CD4-positive, alpha-beta T cell (primary cell): ENCODE measurements around the gene KBTBD6. TPM values are rescaled to one million over a fixed set of nuclear protein-coding genes. Genes with fewer than 3 reads are reported as not detected.

Experiments used
- ATAC-seq: fragments of 200-7000 bp; cut with Tn5 transposase; one replicate; pipeline ENCODE4 v1.10.0; 2022; ENCODE audit warnings: mild to moderate bottlenecking; ENCODE audit not compliant: poor library complexity
- CTCF ChIA-PET: fragments of 350-600 bp; sonication (Branson Sonifier 250); formaldehyde crosslinking; loops from one replicate; lab custom pipeline; 2021; ENCODE audit warnings: antibody characterized with exemption, inconsistent platforms; lab: Charles Lee
- POLR2A ChIA-PET: fragments of 350-600 bp; sonication (Branson Sonifier 250); formaldehyde crosslinking; loops from one replicate; lab custom pipeline; 2021; ENCODE audit warnings: antibody characterized with exemption, inconsistent platforms; lab: Charles Lee
- DNase-seq, 14 experiments: peaks; one replicate each; pipeline ENCODE4 v3.0.0-alpha.2; 2013 to 2020; ENCODE audit warnings: mixed read lengths in 2 of 14
- H3K27ac ChIP-seq, 2 donors: one replicate each; pipeline versions ENCODE4 v1.5.1 to v1.7.0; 2013; ENCODE audit warnings: low read length in 2 of 2, low read depth in 1 of 2, mild to moderate bottlenecking in 1 of 2
- H3K27me3 ChIP-seq, 2 experiments: 1 replicate in 1 of 2; 2 replicates in 1 of 2; pipeline versions ENCODE4 v1.6.1 to v1.7.0; 2013; ENCODE audit warnings: low read length in 2 of 2, control low read depth in 1 of 2, mild to moderate bottlenecking in 1 of 2, moderate library complexity in 1 of 2; ENCODE audit not compliant: insufficient read depth in 2 of 2, control insufficient read depth in 1 of 2
- H3K36me3 ChIP-seq: one replicate; pipeline ENCODE4 v1.6.1; 2013; ENCODE audit warnings: low read length, control low read depth; ENCODE audit not compliant: insufficient read depth
- H3K4me1 ChIP-seq: one replicate; pipeline ENCODE4 v1.6.1; 2013; ENCODE audit warnings: low read length, control low read depth; ENCODE audit not compliant: insufficient read depth
- H3K4me3 ChIP-seq: one replicate; pipeline ENCODE4 v1.5.1; 2013; ENCODE audit warnings: mild to moderate bottlenecking, low read length, moderate library complexity
- H3K9me3 ChIP-seq, 2 experiments: 1 replicate in 1 of 2; 2 replicates in 1 of 2; pipeline versions ENCODE4 v1.6.1 to v1.7.0; 2013; ENCODE audit warnings: low read length in 2 of 2, mild to moderate bottlenecking in 2 of 2, control low read depth in 1 of 2, moderate library complexity in 1 of 2; ENCODE audit not compliant: control insufficient read depth in 1 of 2, insufficient read depth in 1 of 2
- H3K27ac Mint-ChIP-seq: one replicate; pipeline ENCODE4 v1.8.0; 2020; ENCODE audit warnings: mixed read lengths
- H3K27me3 Mint-ChIP-seq: one replicate; pipeline ENCODE4 v1.8.0; 2021; ENCODE audit warnings: mixed read lengths
- H3K36me3 Mint-ChIP-seq: one replicate; pipeline ENCODE4 v1.8.0; 2021; ENCODE audit warnings: low read depth, mixed read lengths
- H3K4me1 Mint-ChIP-seq: one replicate; pipeline ENCODE4 v1.8.0; 2021; ENCODE audit warnings: low read depth, mixed read lengths
- H3K4me3 Mint-ChIP-seq: one replicate; pipeline ENCODE4 v1.8.0; 2020; ENCODE audit warnings: mild to moderate bottlenecking, mixed read lengths
- H3K9me3 Mint-ChIP-seq: one replicate; pipeline ENCODE4 v1.8.0; 2020; ENCODE audit warnings: mixed read lengths
- intact Hi-C, 2 experiments: fragments of 100-400 bp; cut with DNase I in 1 of 2; cut with micrococcal nuclease in 1 of 2; formaldehyde crosslinking; loops; one replicate each; pipeline versions ENCODE4 v1.15.1 to v1.9.0; 2023 to 2025; cut with DNase I, micrococcal nuclease
- total RNA-seq, 174 experiments: library from RNA in 2 of 174; stranded (reverse) in 2 of 174; gene quantifications; one replicate each; pipeline ENCODE4 v1.2.3 and lab custom pipeline; 2021 to 2026
- TF ChIP-seq, protein P1 (sequence below): fragments of 200-600 bp; IDR thresholded peaks from one replicate; pipeline ENCODE4 v1.8.0; 2022; ENCODE audit warnings: antibody characterized with exemption, mild to moderate bottlenecking

KBTBD6 gene
- total RNA-seq, 2 experiments from 2014 or later: 6.8 to 7.2 TPM

DNA sequence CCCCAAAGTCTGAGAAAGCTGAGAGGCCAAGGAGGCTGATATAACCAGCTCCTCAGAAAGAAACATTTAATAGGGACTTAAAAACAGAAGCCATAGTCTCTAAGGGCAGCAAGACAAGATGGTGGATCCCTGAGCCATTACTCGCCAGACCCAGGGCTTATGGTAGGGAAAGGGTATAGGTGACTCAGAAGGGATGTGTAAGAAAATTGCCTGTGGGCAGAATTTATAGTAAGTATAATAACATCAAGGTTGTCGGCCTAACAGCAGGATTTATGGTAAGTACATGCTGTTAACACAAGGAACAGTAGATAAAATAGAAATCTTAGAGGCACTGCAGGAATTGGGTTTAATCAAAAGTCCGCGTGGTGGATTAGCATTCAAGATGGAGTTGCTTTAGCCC, 14.7 kb downstream of the KBTBD6 start:
- H3K9me3 Mint-ChIP-seq: no peaks in the 10 kb centered on the region
- ChIA-PET CTCF (interaction anchor here (1.6 kb wide), 1 partner anchor 90 kb away, joined by 3 read pairs; no protein-coding TSS in a partner anchor), POLR2A (interaction anchor here (0.6 kb wide), 2 partner anchors 57 to 535 kb away, joined by 3 read pairs; no protein-coding TSS in a partner anchor)
- Histone ChIP-seq H3K27me3 (no peaks in the 10 kb centered on the region), H3K4me1 (no peaks in the 10 kb centered on the region), H3K4me3 (no peak overlapping the region), H3K27ac (no peak overlapping the region), H3K9me3 (no peaks in the 10 kb centered on the region), H3K36me3 (no peaks in the 10 kb centered on the region)
- H3K27ac Mint-ChIP-seq: no peak overlapping the region
- H3K4me3 Mint-ChIP-seq: no peak overlapping the region
- H3K36me3 Mint-ChIP-seq: peaks cover 2% of the 10 kb centered on the region
- H3K27me3 Mint-ChIP-seq: no peaks in the 10 kb centered on the region
- TF ChIP-seq, protein P1, sequence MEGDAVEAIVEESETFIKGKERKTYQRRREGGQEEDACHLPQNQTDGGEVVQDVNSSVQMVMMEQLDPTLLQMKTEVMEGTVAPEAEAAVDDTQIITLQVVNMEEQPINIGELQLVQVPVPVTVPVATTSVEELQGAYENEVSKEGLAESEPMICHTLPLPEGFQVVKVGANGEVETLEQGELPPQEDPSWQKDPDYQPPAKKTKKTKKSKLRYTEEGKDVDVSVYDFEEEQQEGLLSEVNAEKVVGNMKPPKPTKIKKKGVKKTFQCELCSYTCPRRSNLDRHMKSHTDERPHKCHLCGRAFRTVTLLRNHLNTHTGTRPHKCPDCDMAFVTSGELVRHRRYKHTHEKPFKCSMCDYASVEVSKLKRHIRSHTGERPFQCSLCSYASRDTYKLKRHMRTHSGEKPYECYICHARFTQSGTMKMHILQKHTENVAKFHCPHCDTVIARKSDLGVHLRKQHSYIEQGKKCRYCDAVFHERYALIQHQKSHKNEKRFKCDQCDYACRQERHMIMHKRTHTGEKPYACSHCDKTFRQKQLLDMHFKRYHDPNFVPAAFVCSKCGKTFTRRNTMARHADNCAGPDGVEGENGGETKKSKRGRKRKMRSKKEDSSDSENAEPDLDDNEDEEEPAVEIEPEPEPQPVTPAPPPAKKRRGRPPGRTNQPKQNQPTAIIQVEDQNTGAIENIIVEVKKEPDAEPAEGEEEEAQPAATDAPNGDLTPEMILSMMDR: no peak
- intact Hi-C loops: no loop called here
- H3K4me1 Mint-ChIP-seq: peaks cover 6% of the 10 kb centered on the region
- no peak for DNase-seq
- ATAC-seq: no peak

DNA sequence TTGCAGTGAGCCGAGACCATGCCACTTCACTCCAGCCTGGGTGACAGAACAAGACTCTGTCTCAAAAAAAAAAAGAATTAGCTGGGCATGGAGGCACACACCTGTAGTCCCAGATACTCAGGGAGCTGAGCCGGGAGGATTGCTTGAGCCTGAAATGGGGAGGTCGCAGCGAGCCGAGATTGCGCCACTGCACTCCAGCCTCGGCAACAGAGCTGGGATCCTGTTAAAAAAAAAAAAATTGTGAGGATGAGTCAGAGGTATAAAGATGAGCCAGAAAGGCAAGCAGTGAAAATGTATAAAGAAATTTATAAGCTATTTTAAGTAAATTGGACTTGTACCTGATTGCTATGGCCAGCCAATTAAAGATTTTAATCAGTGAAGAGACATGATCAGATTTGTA, 21.1 kb downstream of the KBTBD6 start:
- ATAC-seq: no peak
- ChIA-PET CTCF (no interaction called here), POLR2A (interaction anchor here (0.7 kb wide), 1 partner anchor 190 kb away, joined by 4 read pairs; no protein-coding TSS in a partner anchor)
- DNase-seq: no peak
- Histone ChIP-seq H3K36me3 (no peaks in the 10 kb centered on the region), H3K27me3 (no peaks in the 10 kb centered on the region), H3K27ac (no peak overlapping the region), H3K9me3 (peaks cover 0 to 5% of the 10 kb centered on the region in 2 experiments), H3K4me3 (no peak overlapping the region), H3K4me1 (no peaks in the 10 kb centered on the region)
- Mint-ChIP-seq H3K27me3 (no peaks in the 10 kb centered on the region), H3K4me1 (no peaks in the 10 kb centered on the region), H3K27ac (no peak overlapping the region), H3K9me3 (no peaks in the 10 kb centered on the region), H3K36me3 (no peaks in the 10 kb centered on the region), H3K4me3 (no peak overlapping the region)
- intact Hi-C loops: no loop called here
- TF ChIP-seq, protein P1: no peak

DNA sequence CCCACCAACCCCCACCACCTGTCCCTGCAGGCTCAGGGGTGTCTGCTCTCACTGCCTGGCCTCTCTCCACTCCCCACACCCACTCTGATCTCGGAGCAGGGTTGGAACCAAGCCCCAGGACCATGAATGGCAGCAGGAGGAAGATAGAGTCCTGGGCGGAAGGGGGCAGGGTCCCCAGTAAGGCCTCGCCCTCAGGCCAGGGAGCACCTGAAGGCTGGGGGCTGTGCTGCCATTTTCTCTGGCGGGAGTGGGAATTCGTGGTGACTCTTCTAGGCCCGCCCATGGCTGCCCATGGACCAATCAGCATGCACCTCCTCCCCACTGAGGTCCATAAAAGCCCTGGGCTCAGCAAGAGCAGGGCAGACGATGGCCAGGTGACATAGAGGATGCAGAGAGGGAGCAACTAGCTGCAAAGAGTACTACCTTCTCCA, 25.0 kb downstream of the KBTBD6 start:
- Mint-ChIP-seq H3K4me1 (no peaks in the 10 kb centered on the region), H3K27ac (no peak overlapping the region), H3K4me3 (no peak overlapping the region), H3K36me3 (no peaks in the 10 kb centered on the region), H3K9me3 (no peaks in the 10 kb centered on the region), H3K27me3 (no peaks in the 10 kb centered on the region)
- no peak overlapping the region for H3K4me3 ChIP-seq
- H3K27me3 ChIP-seq: no peaks in the 10 kb centered on the region
- H3K27ac ChIP-seq: no peak overlapping the region
- ChIA-PET POLR2A (no interaction called here), CTCF (no interaction called here)
- ATAC-seq (no peak), DNase-seq (no peak)
- TF ChIP-seq, protein P1: no peak
- H3K9me3 ChIP-seq: peaks cover 0 to 5% of the 10 kb centered on the region in 2 experiments
- intact Hi-C loops: no loop called here
- H3K36me3 ChIP-seq: no peaks in the 10 kb centered on the region
- H3K4me1 ChIP-seq: no peaks in the 10 kb centered on the region
